AG09309 (cell line): ENCODE measurements around the gene OGFOD3.

Experiments
- DNase-seq: peaks from one replicate; pipeline ENCODE4 v3.0.0-alpha.2; 2010; ENCODE audit warnings: low read depth
- H3K4me3 ChIP-seq: 2 replicates; pipeline ENCODE4 v1.5.1; 2011; ENCODE audit warnings: mild to moderate bottlenecking, low read depth, low read length, moderate library complexity; ENCODE audit not compliant: control insufficient read depth
- CTCF ChIP-seq: IDR thresholded peaks from 2 replicates; pipeline ENCODE4 v1.5.1; 2011; ENCODE audit warnings: mild to moderate bottlenecking, low read depth, low read length, inconsistent platforms; ENCODE audit not compliant: insufficient read depth, control insufficient read depth; ENCODE audit errors: missing control alignments

Gene OGFOD3

GRCh38 chr17:82432017-82432416 is 13.6 kb upstream of the OGFOD3 start:
- TF ChIP-seq CTCF = no peak
- no peak for DNase-seq
- H3K4me3 ChIP-seq = no peak overlapping the region

- no peak overlapping the region for H3K4me3 ChIP-seq
- no peak for TF ChIP-seq CTCF
- no peak for DNase-seq
Observed at GRCh38 chr17:82429824-82430223, 11.4 kb upstream of the OGFOD3 start.

- DNase-seq = no peak
- TF ChIP-seq CTCF = no peak
- H3K4me3 ChIP-seq = no peak overlapping the region
Observed at GRCh38 chr17:82428546-82428945, 10.2 kb upstream of the OGFOD3 start.

- no peak for DNase-seq
- TF ChIP-seq CTCF = no peak
- no peak overlapping the region for H3K4me3 ChIP-seq
Observed at GRCh38 chr17:82424863-82425159, 6.4 kb upstream of the OGFOD3 start.

- no peak for DNase-seq
Observed at GRCh38 chr17:82424001-82424862, 5.8 kb upstream of the OGFOD3 start.

GRCh38 chr17:82419540-82419939 is 1.2 kb upstream of the OGFOD3 start:
- no peak for DNase-seq
- TF ChIP-seq CTCF = no peak
- no peak overlapping the region for H3K4me3 ChIP-seq

More at GRCh38 chr17:82424001-82424862, 5.8 kb upstream of the OGFOD3 start:
- TF ChIP-seq CTCF = peak; percentile 76
- no peak overlapping the region for H3K4me3 ChIP-seq
